Measurements from ENCODE around the gene ATXN8OS.
A peak's percentile ranks its signal among the peaks of the same experiment; 100 is the strongest.
"Not testable (repeated sequence)": the region's sequence is repeated elsewhere in the genome, so short reads cannot be mapped to it uniquely, and the experiment has no call there.

Gene ATXN8OS

DNA sequence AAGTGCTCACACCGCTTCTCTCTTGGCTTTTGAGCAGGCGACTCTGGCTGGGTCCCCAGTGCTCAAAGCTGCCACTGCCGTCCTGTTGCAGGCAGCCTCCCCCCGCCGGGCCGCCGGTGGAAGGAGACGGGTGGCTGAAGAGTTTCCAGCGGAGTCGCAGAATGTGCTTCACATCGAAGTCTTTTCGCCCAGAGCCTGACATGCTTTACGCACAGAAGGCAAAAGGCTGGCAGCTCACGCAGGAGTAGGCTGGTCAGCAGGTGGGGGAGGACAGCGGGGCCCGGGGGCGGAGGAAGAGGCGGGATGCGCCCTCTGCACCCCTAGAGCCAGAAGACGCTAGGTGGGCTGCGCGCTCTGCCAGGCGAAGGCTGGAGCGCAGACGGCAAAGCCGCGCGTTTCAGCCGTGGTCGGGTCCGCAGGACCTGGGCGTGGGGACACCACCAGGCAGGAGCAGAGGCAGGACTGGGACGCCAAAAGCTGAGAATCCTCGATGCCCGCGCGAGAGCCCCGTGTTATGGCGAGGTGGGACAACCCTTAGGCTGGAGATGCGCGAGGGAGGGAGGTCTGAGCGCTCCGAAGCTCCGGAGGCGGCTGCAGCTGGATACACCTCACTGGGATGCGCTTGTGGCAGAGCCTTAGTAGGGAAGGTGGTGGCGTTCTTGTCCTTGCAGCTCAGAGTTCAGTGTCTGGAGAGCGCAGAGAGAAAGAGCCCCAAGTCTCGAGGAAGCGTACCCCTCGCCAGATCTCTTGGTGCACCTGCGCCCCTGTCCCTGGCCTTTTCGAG is at the start of gene ATXN8OS:
ATXN8OS (plus strand) TSS at position 329 of the 784 bp plus-strand sequence.
- peak in 1 of 2 experiments; percentile 51 for DNase-seq

DNA sequence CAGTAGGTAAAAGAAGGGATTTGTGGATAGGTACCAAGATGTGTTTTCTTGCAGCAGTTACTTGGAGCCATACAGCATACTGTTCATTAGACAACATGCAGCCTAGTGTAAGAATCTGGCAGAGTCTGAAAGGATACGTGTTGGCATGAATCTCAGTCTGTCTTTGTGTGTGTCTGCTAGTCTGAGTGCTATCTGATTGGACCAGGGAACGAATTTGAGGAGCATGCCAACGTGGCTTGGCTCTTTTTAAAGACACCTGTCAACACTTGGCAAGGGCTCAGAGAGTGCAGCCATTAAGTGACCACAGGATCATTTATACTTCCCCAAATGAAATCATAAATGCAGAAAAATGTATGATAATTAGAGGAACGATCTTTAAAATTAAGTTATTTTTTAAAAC is 27.6 kb upstream of the ATXN8OS start:
- no peak for DNase-seq

DNA sequence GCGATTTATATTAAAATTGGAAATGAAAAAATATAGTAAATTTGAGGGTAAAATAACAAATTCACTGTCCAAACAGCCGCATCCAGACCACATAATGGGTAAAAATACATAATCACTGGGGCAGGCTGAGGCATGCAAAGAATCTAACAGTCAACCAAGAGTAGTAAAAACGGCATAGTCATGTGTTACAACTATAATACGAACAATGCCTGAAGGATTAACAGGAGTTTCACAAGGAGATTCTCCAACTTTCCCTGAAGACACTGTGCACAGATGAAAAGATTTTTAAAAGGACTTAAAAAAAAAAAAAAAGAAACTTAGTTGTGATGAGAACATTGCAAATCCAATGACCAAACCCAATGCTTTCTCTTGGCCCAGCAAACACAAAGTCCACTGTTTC is 20.4 kb upstream of the ATXN8OS start:
- DNase-seq, result no peak

- DNase-seq, result no peak
These were observed 18.7 kb upstream of the ATXN8OS start for GRCh38 chr13:70088926-70089325.

- no peak for DNase-seq
These were observed 17.4 kb upstream of the ATXN8OS start for GRCh38 chr13:70090036-70090723.

DNA sequence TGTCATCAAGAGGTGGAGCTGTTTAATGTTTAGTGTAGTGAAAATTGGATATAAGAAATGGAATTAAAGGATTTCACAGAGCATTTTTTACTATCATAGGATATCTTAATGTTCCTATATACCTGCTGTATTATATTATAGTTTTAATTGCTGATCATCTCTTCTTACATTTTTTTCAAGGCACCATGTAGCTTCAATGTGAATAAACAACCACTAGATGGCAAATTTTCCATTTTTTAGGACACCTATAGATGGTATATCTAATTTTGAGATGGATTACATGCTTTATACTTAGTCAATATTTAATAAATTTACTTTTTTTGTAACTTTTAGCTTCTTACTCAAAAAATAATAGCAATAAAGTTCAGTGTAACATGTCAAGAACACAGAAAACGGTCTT is 9.0 kb upstream of the ATXN8OS start:
- peak in 1 of 2 experiments; percentile 49 for DNase-seq

DNA sequence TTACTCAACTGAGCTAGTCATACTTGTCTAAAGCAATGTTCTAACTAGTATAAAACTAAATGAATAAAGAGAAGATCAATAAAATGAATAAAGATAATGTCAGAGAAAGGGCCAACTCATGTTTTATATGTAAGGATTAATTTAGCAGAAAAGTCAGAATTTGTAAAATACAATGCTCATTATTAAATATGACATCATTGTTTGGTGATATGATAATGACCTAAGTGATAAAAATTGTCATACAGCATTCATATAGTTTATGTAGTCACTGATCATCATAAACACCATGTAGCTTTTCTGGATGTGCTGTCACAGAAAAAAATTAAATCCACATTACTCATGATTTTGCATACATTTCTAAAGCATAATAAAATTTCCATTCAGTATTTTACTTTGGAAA is 3.1 kb upstream of the ATXN8OS start:
- DNase-seq, result no peak

DNA sequence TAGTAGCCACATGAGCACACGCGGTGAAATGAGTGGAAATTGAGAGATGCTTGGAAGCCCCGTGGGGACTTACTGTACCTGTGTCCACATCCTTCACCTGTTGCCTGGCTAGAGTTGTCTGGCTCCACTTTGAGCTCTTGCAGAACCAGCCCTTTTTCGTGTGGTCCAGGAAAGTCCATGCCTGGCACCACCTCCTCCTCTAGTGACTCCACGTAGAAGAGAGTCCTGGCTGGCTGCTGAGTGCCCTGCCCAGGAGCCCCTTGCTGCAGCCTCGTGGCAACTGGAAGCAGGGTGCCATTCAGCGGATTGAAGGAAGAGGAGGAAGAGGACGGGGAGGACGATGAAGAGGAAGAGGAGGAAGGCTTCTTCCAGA is 515 bp upstream of the ATXN8OS start:
- DNase-seq, result peak in 1 of 2 experiments; percentile 43

GRCh38 chr13:70108356-70109105 is 905 bp downstream of the ATXN8OS start, which contains the start of gene KLHL1:
Gene KLHL1 (minus strand): TSS chr13:70108452. CDS start chr13:70107699, 753 bp downstream.
- DNase-seq, result peak in 1 of 2 experiments; percentile 18

DNA sequence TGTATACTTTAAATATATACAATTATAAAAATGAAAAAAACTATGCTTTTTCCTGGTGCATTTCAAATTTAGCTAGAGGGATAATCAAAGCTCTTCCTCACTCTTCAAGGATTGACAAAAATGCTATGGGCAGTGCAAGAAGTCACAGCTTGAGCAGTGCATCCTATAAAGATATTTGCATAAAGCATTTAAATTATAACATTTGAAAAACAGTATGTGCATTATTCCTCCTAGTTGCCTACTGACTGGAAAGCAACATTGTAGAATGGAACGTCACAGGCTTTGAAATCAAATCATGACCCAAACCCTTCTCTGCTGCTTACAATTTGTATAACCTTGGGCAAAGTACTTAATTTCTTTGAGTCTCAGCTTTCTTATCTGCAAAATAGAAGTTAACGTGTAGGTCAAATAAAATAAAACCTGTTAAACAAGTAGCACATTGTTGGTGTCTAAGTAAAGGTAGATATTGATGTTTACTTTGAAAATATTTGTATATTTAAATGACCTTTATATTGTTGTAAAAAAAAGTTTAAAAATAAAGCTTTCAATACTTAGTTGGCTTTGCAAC is 9.8 kb downstream of the ATXN8OS start:
- peak in 1 of 2 experiments; percentile 32 for DNase-seq

GRCh38 chr13:70125693-70126092 is 18.1 kb downstream of the ATXN8OS start:
- DNase-seq, result no peak

- DNase-seq, result no peak
These were observed 20.5 kb downstream of the ATXN8OS start for GRCh38 chr13:70128098-70128497.

GRCh38 chr13:70142658-70143057 is 35.0 kb downstream of the ATXN8OS start:
- not testable (repeated sequence) for DNase-seq

DNA sequence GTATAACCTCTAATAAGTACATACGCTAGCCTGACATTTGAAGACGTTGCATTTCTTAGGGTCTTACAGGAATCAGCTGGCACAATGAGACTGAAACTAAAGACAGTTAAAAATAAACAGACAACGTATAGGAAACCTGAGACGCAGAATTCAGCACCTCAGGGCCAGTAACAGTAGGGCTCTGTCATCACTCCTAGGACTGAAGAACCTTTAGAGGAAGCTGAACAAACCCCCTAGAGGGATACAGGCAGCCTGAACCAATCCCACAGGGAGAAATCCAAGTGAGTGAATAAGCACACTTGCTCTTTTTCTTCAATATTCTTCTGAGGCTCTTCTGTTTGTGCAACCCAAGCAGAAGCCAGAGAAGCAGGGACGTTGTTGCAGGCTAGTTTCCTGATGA is 54.5 kb downstream of the ATXN8OS start:
- no peak for DNase-seq

- peak in 1 of 2 experiments; percentile 12 for DNase-seq
These were observed 63.1 kb downstream of the ATXN8OS start for GRCh38 chr13:70170689-70171088.

- no peak for DNase-seq
These were observed 63.5 kb downstream of the ATXN8OS start for GRCh38 chr13:70171151-70171550.

GRCh38 chr13:70172946-70173597 is 65.4 kb downstream of the ATXN8OS start:
- DNase-seq, result no peak

- DNase-seq, result no peak
These were observed 66.0 kb downstream of the ATXN8OS start for GRCh38 chr13:70173598-70173959.

- no peak for DNase-seq
These were observed 70.7 kb downstream of the ATXN8OS start for GRCh38 chr13:70178346-70178745.

Data from NCI-H526 (cell line).